Bronchial epithelial cell (primary cell): ENCODE data around the gene RASGRP3. TPM values are rescaled to one million over a fixed set of nuclear protein-coding genes. Genes with fewer than 3 reads are reported as not detected.

Experiments
- DNase-seq: peaks from one replicate; pipeline ENCODE4 v3.0.0-alpha.2; 2010; ENCODE audit warnings: low read depth
- FAIRE-seq: peaks from 2 replicates; lab custom pipeline; 2011; peaks lifted over from hg19 to GRCh38; lab: Jason Lieb, UNC
- H3K27me3 ChIP-seq: 2 replicates; pipeline ENCODE4 v1.5.1; 2011; ENCODE audit warnings: low read length; ENCODE audit not compliant: control insufficient read depth, insufficient read depth
- H3K36me3 ChIP-seq: 2 replicates; pipeline ENCODE4 v1.5.1; 2011; ENCODE audit warnings: low read length; ENCODE audit not compliant: control insufficient read depth, insufficient read depth
- H3K4me3 ChIP-seq: 2 replicates; pipeline ENCODE4 v1.5.1; 2011; ENCODE audit warnings: mild to moderate bottlenecking, low read depth, low read length, control low read depth
- CTCF ChIP-seq: IDR thresholded peaks from 2 replicates; pipeline ENCODE4 v1.5.1; 2011; ENCODE audit warnings: mild to moderate bottlenecking, moderate library complexity, low read length, control low read depth, inconsistent platforms; ENCODE audit not compliant: insufficient read depth, severe bottlenecking
- total RNA-seq: library from RNA; depleted of rRNA; stranded (reverse); fragments of >200 nt; gene quantifications from 2 replicates; pipeline ENCODE4 v1.2.1, GENCODE V29; 2014

RASGRP3 gene
- total RNA-seq, 1 donor from 2014 or later = 0.79 TPM

DNA sequence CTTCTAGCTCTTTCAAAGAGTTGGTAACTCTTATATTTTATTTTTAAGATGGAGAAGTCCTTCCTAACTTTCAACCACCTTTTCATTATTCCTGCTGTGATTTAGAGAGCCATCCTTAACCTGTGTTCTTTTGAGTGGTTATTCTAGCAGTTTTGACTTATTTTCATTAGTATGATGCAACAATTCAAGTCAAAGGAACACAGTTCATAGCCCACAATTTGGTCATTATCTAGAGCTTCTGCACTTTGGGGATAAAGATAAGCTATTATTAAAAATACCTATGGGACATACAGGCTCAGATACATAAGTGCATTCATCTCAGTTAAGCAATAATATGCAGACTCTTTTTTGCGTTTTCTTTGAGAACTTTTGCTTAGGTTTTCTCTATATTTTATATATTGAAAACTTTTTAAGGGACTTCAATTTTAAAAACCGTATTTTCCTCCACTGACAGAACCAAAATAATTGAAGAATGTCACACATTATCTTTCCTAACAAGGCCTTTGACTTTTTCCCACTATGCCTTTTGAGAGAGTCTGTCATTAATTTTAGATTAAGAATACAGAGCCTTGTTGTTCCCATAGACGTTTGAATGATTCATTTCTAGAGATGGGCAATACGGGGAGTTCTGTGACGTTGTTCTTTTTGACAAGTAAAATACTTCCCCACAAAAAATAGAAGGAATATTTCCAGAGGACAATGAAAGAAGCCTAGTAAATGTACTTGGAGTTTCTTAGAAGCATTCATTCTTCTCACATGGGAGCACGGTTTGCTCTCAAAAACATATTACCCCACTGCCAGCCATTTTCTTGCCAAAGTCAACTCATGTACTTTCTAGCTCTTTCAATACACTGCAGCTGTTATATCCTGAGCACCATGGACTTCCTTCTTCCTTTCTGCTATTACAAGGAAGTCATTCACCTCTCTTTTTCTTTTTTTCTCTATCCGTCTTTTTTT, 42.9 kb upstream of the RASGRP3 start:
- Histone ChIP-seq H3K4me3 (no peak overlapping the region), H3K27me3 (no peaks in the 10 kb centered on the region), H3K36me3 (no peaks in the 10 kb centered on the region)
- FAIRE-seq = no peak
- TF ChIP-seq CTCF = no peak
- DNase-seq = no peak

GRCh38 chr2:33435518-33435917, 40.9 kb upstream of the RASGRP3 start:
- no peak for DNase-seq
- H3K36me3 ChIP-seq = no peaks in the 10 kb centered on the region
- FAIRE-seq = no peak
- TF ChIP-seq CTCF = no peak
- H3K4me3 ChIP-seq = no peak overlapping the region
- H3K27me3 ChIP-seq = no peaks in the 10 kb centered on the region

GRCh38 chr2:33436083-33436482, 40.4 kb upstream of the RASGRP3 start:
- no peak for FAIRE-seq

GRCh38 chr2:33437297-33437696, 39.2 kb upstream of the RASGRP3 start:
- DNase-seq (no peak), FAIRE-seq (no peak)
- H3K36me3 ChIP-seq = no peaks in the 10 kb centered on the region
- H3K4me3 ChIP-seq = no peak overlapping the region
- TF ChIP-seq CTCF = no peak
- H3K27me3 ChIP-seq = no peaks in the 10 kb centered on the region

More at GRCh38 chr2:33436083-33436482, 40.4 kb upstream of the RASGRP3 start:
- Histone ChIP-seq H3K27me3 (no peaks in the 10 kb centered on the region), H3K4me3 (no peak overlapping the region), H3K36me3 (no peaks in the 10 kb centered on the region)
- TF ChIP-seq CTCF = no peak
- DNase-seq = no peak

GRCh38 chr2:33437815-33438214, 38.6 kb upstream of the RASGRP3 start:
- FAIRE-seq (no peak), DNase-seq (no peak)
- no peaks in the 10 kb centered on the region for H3K36me3 ChIP-seq
- no peak overlapping the region for H3K4me3 ChIP-seq
- TF ChIP-seq CTCF = no peak
- no peaks in the 10 kb centered on the region for H3K27me3 ChIP-seq
